ENCODE results near the gene ASS1. TPM values are rescaled to one million over a fixed set of nuclear protein-coding genes. Genes with fewer than 3 reads are reported as not detected.

The ASS1 gene
- total RNA-seq, 1 experiment from 2014 or later: 118 TPM

- ChIA-PET POLR2A (no interaction called here), CTCF (interaction anchor here (0.6 kb wide), 1 partner anchor 9 kb away, joined by 3 read pairs; no protein-coding TSS in a partner anchor)
- Histone ChIP-seq H3K9me3 (no peaks in the 10 kb centered on the region), H3K4me3 (ENCODE audit: low read depth, low read length) (no peak overlapping the region), H3K27me3 (replicated peaks; ENCODE audit: control insufficient read depth, insufficient read depth, low read length) (no peaks in the 10 kb centered on the region; the same call in 1 of the 2 replicates), H3K36me3 (ENCODE audit: control insufficient read depth, insufficient read depth, low read length) (no peaks in the 10 kb centered on the region), H3K4me1 (no peaks in the 10 kb centered on the region)
- no peak for TF ChIP-seq CTCF (IDR thresholded peaks at IDR 0.05; ENCODE audit: insufficient read depth in 1 of 2, low read depth in 1 of 2, low read length in 1 of 2, severe bottlenecking in 1 of 2, unreplicated experiment in 1 of 2)
- no peak overlapping the region for H3K27ac Mint-ChIP-seq (ENCODE audit: unreplicated experiment)
- BruUV-seq (replicated peaks): no TSS peak
- H3K27me3 Mint-ChIP-seq (ENCODE audit: insufficient read depth, unreplicated experiment): peaks cover 19% of the 10 kb centered on the region
- no peaks in the 10 kb centered on the region for H3K9me3 Mint-ChIP-seq (ENCODE audit: unreplicated experiment)
- H3K4me1 Mint-ChIP-seq (ENCODE audit: low read depth, unreplicated experiment): peaks cover 6% of the 10 kb centered on the region
- H3K36me3 Mint-ChIP-seq (ENCODE audit: insufficient read depth, unreplicated experiment): no peaks in the 10 kb centered on the region
- H3K4me3 Mint-ChIP-seq (ENCODE audit: unreplicated experiment): no peak overlapping the region
- no peak for DNase-seq
- intact Hi-C loops (cut with micrococcal nuclease; ENCODE audit: unreplicated experiment): no loop called here
Observed at GRCh38 chr9:130536701-130537107, 91.9 kb downstream of the ASS1 start.

- POLR2A ChIA-PET: no interaction called here
- Histone ChIP-seq H3K4me1 (no peaks in the 10 kb centered on the region), H3K36me3 (ENCODE audit: control insufficient read depth, insufficient read depth, low read length) (no peaks in the 10 kb centered on the region), H3K4me3 (ENCODE audit: low read depth, low read length) (no peak overlapping the region), H3K27me3 (replicated peaks; ENCODE audit: control insufficient read depth, insufficient read depth, low read length) (no peaks in the 10 kb centered on the region; the same call in 1 of the 2 replicates), H3K9me3 (no peaks in the 10 kb centered on the region)
- Mint-ChIP-seq H3K27me3 (ENCODE audit: insufficient read depth, unreplicated experiment) (peaks cover 19% of the 10 kb centered on the region), H3K9me3 (ENCODE audit: unreplicated experiment) (no peaks in the 10 kb centered on the region), H3K36me3 (ENCODE audit: insufficient read depth, unreplicated experiment) (no peaks in the 10 kb centered on the region), H3K4me1 (ENCODE audit: low read depth, unreplicated experiment) (peaks cover 6% of the 10 kb centered on the region), H3K27ac (ENCODE audit: unreplicated experiment) (no peak overlapping the region), H3K4me3 (ENCODE audit: unreplicated experiment) (no peak overlapping the region)
- no TSS peak for BruUV-seq (replicated peaks)
- intact Hi-C loops (cut with micrococcal nuclease; ENCODE audit: unreplicated experiment): no loop called here
- TF ChIP-seq CTCF (IDR thresholded peaks at IDR 0.05; ENCODE audit: insufficient read depth in 1 of 2, low read depth in 1 of 2, low read length in 1 of 2, severe bottlenecking in 1 of 2, unreplicated experiment in 1 of 2): no peak
- CTCF ChIA-PET: interaction anchor here (0.6 kb wide), 1 partner anchor 8 kb away, joined by 3 read pairs; no protein-coding TSS in a partner anchor
- DNase-seq: no peak
Observed at GRCh38 chr9:130537346-130538050, 92.7 kb downstream of the ASS1 start.

- ChIA-PET POLR2A (no interaction called here), CTCF (interaction anchor here (0.7 kb wide), 1 partner anchor 162 kb away, joined by 6 read pairs; no protein-coding TSS in a partner anchor)
- intact Hi-C loops (cut with micrococcal nuclease; ENCODE audit: unreplicated experiment): no loop called here
- no peaks in the 10 kb centered on the region for H3K4me1 ChIP-seq
- no TSS peak for BruUV-seq (replicated peaks)
- Mint-ChIP-seq H3K9me3 (ENCODE audit: unreplicated experiment) (no peaks in the 10 kb centered on the region), H3K4me1 (ENCODE audit: low read depth, unreplicated experiment) (peaks cover 6% of the 10 kb centered on the region), H3K36me3 (ENCODE audit: insufficient read depth, unreplicated experiment) (no peaks in the 10 kb centered on the region), H3K27ac (ENCODE audit: unreplicated experiment) (no peak overlapping the region), H3K4me3 (ENCODE audit: unreplicated experiment) (no peak overlapping the region), H3K27me3 (ENCODE audit: insufficient read depth, unreplicated experiment) (peaks cover 22% of the 10 kb centered on the region)
- H3K9me3 ChIP-seq: no peaks in the 10 kb centered on the region
- DNase-seq: no peak
- no peaks in the 10 kb centered on the region for H3K36me3 ChIP-seq (ENCODE audit: control insufficient read depth, insufficient read depth, low read length)
- TF ChIP-seq CTCF (IDR thresholded peaks at IDR 0.05; ENCODE audit: insufficient read depth in 1 of 2, low read depth in 1 of 2, low read length in 1 of 2, severe bottlenecking in 1 of 2, unreplicated experiment in 1 of 2): no peak
- H3K4me3 ChIP-seq (ENCODE audit: low read depth, low read length): no peak overlapping the region
- H3K27me3 ChIP-seq (replicated peaks; ENCODE audit: control insufficient read depth, insufficient read depth, low read length): no peaks in the 10 kb centered on the region; the same call in 1 of the 2 replicates
Observed at GRCh38 chr9:130539420-130540223, 94.9 kb downstream of the ASS1 start.

Measured in Caco-2 (cell line).